ENCODE data around the gene APBA1.
"Not testable (repeated sequence)": the region's sequence is repeated elsewhere in the genome, so short reads cannot be mapped to it uniquely, and the experiment has no call there.

APBA1 gene

DNA sequence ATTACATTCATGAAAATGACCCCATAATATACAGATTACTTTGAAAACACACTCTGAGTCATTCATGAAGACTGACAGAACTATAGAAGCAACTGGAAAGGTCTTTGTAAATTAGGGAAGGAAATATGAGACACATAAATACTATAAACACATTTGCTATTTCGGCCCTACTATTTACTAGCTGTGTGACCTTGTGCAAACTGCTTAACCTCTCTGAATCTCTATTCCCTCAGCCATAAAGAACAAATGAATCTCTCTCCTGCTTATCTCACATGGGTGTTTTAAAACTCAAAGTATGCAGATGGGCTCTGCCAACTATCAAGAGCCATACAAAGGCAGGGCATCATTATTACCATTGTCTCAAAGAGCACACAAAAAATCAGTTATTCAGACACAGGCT is 52.9 kb downstream of the APBA1 start:
- no peak for DNase-seq
- in situ Hi-C loops (cut with MboI; ENCODE audit: low pct_unique_long_range_greater_than_20kb, low sequenced_read_pairs), result no loop called here

DNA sequence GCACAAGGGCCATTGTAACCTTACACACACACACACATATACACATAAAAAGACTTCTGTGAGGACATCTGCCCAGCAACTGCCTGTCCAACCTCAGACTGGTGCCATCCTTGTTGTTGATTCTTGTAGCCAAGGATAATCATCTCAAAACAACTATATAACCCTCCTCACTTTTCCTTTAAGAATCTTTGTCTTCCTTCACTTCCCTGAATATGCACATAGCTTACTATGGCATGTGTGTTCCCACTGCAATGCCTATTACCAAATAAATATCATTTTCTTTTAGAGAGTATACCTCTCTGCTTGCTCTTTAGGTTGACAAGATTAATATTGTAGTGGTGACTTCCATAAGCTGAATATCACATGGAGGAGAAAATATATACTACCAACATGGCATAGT is 55.2 kb downstream of the APBA1 start:
- in situ Hi-C loops (cut with MboI; ENCODE audit: low pct_unique_long_range_greater_than_20kb, low sequenced_read_pairs), result no loop called here
- DNase-seq, result no peak

DNA sequence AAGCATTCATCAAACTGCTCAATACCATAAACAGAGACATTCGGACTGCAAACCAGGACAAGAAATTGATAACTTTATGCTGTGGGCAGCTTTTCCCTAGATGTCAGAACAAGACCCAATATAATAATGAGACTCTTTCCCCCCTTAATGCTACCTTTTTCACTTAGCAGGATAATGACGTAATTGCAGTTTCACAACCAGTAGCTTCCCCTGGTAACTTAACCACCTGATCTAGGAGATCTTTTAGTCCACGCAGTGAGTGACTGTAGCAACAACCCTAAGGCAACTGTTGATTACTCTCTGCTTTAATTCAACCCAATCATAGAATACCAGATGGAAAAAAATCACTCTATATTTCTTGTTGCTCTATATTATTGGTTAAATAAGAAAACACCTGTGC is 56.3 kb downstream of the APBA1 start:
- no peak for DNase-seq
- in situ Hi-C loops (cut with MboI; ENCODE audit: low pct_unique_long_range_greater_than_20kb, low sequenced_read_pairs), result no loop called here

DNA sequence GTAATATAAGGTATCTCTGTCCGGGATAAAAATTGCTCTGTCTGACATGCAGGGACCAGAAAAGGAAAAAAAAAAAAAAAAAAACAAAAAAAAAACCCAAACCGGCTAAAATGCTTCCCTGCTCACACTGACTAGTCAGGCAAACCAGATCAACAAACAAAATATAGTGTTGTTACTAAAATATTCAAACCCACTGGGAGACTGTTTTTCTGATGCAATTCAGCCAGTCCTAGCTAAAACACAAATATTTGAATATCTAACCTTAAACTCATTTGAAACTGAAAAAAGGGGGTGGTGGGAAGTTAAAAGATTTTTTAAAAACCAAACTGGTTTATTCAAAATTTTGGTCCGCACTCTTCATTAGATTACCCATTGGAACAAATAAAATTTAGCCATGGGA is 61.0 kb downstream of the APBA1 start:
- DNase-seq, result no peak
- in situ Hi-C loops (cut with MboI; ENCODE audit: low pct_unique_long_range_greater_than_20kb, low sequenced_read_pairs), result no loop called here

DNA sequence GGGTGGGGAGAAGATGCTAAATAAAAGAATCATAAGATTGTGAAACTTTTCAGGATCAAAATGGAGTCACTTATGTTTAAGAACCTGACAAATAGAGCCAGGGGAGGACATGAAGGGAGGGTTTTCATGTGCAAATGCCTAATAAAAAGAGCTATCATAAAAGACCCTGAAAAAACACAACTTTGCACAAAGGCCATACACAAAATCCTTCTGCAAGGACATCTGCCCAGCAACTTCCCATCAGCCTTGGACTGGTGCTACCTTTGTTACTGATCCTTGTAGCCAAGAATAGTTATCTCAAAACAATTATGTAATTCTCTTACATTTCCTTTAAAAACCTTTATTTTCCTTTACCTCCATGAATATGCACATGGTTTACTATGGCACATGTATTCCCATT is 63.0 kb downstream of the APBA1 start:
- in situ Hi-C loops (cut with MboI; ENCODE audit: low pct_unique_long_range_greater_than_20kb, low sequenced_read_pairs), result no loop called here
- DNase-seq, result no peak

DNA sequence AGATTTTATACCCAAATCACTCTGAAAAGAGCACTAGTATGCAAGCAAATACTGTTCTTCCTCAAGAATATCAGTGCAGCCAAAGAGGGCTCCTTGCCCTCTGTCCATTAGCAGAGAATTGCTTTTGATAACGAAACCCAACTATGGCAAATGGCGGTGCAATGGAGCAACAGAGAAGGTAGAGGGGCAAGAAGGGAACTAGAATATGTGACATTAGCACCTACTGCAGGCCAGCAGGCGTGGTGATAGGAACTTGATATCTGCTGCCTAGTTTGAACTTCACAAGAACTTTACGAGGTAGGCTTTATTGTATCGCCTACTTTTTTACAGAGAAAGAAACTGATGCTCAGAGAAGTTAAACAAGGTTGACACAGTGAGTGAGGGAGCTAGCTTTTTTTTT is 66.1 kb downstream of the APBA1 start:
- no peak for DNase-seq
- in situ Hi-C loops (cut with MboI; ENCODE audit: low pct_unique_long_range_greater_than_20kb, low sequenced_read_pairs), result no loop called here

DNA sequence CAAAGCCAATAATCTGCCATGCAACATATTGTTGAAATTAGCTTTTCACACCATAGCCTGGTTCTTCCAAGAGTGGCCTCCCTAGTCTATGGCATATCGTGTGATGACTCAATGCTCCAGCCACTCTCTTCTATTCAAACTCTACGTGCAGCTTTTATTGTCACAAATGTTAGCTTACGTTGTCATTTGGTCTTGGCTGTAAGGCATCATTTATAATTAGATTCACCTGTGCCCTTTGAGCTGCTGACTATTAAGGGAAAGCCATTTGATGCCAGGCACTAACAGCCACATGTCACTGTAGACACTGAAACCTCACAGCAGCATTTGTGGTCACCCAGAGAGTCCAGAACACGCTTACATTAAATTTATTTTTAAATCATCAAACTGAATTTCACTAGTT is 66.8 kb downstream of the APBA1 start:
- in situ Hi-C loops (cut with MboI; ENCODE audit: low pct_unique_long_range_greater_than_20kb, low sequenced_read_pairs), result no loop called here
- no peak for DNase-seq

DNA sequence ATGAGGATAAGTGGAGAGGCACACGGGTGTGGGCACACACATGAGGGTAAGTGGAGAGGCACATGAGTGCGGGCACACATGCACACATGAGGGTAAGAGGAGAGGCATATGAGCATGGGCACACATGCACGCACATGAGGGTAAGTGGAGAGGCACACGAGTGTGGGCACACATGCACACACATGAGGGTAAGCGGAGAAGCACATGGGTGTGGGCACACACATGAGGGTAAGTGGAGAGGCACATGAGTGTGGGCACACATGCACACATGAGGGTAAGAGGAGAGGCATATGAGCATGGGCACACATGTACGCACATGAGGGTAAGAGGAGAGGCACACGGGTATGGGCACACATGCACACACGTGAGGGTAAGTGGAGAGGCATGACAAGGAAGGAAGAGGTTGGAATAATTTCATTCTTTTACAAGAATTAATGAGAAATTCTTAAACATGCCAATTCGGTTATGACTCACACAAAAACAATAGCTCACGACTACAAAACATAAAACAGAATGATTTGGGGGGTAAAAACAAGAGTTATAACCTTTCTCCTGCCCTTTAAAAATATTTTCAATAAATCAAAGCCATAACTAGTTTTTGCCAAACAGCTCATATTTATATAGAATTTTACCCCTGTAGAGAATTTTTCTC is 67.5 kb downstream of the APBA1 start:
- in situ Hi-C loops (cut with MboI; ENCODE audit: low pct_unique_long_range_greater_than_20kb, low sequenced_read_pairs), result no loop called here
- DNase-seq, result no peak

DNA sequence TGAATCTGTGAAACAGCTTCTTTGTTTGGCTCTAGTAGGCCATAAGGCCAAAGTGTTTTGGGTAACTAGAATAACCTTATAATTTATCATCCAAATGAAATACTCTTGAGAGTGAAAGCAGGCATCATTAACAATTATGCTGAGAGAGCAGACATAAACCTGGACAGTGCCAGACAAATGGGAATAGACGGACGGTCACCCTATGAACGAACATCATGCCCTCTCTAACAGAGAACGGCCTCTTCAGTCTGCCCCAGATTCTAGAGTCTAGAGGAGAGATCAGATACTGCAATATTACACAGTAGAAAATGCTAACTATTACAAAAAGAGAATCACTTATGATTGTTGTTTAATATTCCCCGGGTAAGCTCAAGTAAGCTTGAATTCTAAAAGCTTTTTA is 68.5 kb downstream of the APBA1 start:
- in situ Hi-C loops (cut with MboI; ENCODE audit: low pct_unique_long_range_greater_than_20kb, low sequenced_read_pairs), result no loop called here

DNA sequence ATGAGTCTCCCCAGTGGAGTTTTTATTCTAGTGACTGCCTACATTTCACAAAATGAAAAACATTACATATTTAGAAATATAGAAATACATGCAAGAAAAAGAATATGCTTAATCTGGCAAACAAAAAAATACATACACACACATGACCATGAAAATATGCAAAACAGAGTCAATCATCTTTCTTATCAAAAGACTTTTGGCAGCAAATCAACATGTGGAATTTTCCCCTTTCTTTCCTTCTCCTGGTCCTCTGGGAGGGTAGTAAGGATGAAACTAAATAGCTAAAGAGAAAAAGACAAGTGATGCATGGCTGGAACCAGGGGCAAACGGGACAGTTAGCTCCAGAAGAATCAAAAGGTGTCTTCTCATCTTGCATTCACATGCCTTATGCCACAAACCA is 69.4 kb downstream of the APBA1 start:
- in situ Hi-C loops (cut with MboI; ENCODE audit: low pct_unique_long_range_greater_than_20kb, low sequenced_read_pairs), result no loop called here
- DNase-seq, result no peak

More for the DNA sequence above, 68.5 kb downstream of the APBA1 start:
- no peak for DNase-seq

DNA sequence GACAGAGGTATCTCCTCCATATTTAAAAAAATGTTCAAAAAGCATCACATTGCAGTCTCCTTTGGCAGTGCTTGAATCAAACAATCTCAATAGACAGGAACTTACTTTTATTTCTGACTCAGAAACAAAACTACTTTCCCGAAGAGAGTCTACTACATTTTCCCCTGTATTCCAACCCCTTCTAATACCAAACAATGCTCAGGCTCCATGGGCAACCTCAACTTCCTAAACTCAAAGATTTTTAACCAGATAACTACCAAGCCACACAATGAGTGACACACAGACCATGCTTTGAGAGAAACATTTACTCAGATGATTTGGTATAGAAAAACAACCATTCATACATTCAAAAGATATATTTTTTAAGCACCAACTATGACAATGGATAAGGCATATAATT is 70.5 kb downstream of the APBA1 start:
- in situ Hi-C loops (cut with MboI; ENCODE audit: low pct_unique_long_range_greater_than_20kb, low sequenced_read_pairs), result no loop called here
- DNase-seq, result no peak

DNA sequence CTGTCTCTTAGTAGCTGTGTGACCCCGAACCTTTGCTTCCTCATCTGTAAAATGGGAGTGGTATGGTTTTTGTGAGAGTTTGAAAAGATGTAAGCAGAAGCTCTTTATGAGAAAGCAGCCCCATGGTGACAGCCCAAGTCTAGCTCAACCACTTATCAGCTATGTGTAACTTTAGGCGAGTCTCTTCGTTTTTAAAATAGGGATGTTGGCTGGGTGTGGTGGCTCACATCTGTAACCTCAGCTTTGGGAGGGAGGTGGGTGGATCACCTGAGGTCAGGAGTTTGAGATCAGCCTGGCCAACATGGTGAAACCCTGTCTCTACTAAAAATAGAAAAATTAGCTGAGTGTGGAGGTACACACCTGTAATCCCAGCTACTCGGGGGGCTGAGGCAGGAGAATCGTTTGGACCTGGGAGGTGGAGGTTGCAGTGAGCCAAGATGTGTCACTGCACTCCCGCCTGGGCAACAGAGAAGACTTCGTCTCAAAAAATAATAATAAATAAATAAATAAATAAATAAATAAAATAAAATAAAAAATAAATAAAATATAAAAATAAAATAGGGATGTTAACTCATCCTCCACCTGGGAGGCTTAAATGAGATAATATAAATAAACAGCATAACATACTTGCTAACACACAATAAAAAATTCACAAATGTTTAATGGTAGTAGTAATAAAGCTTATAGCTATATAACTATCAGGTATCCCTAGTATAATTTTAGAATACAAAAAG is 71.7 kb downstream of the APBA1 start:
- in situ Hi-C loops (cut with MboI; ENCODE audit: low pct_unique_long_range_greater_than_20kb, low sequenced_read_pairs), result no loop called here
- no peak for DNase-seq

DNA sequence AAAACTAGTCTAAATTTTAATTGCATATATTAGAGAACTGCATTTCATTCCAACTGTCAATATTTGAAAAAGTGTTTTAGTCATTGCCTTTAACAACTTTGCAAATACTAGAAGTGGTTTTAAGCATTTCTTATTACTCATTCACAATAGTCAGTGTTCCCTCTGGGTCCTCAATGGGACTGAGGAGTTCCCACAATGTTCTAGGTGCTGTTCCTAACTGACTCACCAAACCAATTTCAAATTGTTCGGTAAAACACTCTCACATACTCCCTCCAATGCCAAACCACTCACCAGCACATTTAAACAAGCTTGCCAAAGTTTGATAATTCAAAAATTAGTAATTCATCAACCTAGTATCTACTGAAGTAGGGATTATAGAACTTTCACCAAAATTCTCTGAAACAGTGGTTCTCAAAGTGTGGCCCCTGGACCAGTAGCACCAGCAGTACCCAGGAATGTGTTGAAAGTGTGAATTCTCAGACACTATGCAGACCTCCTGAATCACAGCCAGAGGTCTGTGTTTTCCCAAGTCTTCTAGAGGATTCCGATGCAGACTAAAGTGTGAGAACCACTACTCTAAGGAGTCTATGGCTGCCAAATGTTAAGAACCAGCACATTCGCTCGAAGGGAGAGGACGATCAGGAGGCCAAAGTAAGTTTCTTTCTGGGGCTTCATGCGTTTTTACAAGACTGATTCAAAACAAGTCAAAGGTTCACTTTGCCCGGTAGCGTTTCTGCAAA is 72.8 kb downstream of the APBA1 start:
- in situ Hi-C loops (cut with MboI; ENCODE audit: low pct_unique_long_range_greater_than_20kb, low sequenced_read_pairs), result no loop called here
- no peak for DNase-seq

DNA sequence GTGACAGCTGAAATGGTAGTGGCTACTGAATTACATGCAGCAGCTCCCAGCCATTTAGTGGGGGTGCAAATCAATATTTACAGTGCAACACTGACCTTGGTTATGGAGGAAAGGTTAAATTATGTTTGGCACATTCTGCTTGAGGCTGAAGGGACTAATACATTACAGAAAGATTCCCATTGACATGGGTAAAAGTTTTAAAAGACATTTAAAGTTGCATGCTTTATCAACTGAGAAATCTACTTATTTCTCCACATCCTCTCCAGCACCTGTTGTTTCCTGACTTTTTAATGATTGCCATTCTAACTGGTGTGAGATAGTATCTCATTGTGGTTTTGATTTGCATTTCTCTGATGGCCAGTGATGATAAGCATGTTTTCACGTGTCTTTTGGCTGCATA is 75.3 kb downstream of the APBA1 start:
- in situ Hi-C loops (cut with MboI; ENCODE audit: low pct_unique_long_range_greater_than_20kb, low sequenced_read_pairs); DNase-seq: not testable (repeated sequence)

DNA sequence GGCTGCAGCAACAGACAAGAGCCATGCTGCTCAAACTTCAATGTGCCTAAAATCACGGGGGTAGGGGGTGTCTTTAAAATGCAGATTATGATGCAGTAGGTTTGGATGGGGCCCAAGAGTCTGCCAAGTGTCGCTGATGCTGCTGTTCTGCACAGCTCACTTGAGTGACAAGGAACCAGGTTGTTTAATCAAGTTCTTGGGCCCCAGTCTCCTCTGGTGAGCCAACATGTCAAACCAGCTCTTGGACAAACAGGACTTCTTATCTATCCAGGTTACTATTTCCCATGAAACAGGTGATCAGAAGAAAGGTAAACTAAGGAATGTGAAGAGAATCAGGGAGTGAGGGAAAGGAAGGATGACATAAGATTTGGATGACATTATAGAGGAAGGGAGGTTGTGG is 78.0 kb downstream of the APBA1 start:
- in situ Hi-C loops (cut with MboI; ENCODE audit: low pct_unique_long_range_greater_than_20kb, low sequenced_read_pairs), result no loop called here
- no peak for DNase-seq

DNA sequence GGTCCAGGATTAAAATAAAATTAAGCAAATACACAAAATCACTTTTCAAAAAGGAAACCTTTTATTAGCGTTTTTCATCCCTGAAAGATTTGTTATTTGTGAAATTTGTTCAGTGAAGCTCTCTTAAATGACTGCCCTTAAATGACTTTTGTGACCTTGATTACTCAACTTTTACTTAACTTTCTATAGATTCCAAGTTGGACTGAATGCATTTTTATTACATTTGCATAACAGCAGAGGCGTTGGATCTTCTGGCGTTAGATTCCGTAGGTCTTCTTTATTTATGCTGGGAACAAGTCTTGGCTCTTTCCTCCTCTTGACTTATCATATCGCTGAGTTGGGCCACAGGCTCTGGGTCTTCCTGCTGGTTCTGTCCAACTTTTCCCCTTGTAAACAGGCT is 78.4 kb downstream of the APBA1 start:
- no peak for DNase-seq
- in situ Hi-C loops (cut with MboI; ENCODE audit: low pct_unique_long_range_greater_than_20kb, low sequenced_read_pairs), result no loop called here

DNA sequence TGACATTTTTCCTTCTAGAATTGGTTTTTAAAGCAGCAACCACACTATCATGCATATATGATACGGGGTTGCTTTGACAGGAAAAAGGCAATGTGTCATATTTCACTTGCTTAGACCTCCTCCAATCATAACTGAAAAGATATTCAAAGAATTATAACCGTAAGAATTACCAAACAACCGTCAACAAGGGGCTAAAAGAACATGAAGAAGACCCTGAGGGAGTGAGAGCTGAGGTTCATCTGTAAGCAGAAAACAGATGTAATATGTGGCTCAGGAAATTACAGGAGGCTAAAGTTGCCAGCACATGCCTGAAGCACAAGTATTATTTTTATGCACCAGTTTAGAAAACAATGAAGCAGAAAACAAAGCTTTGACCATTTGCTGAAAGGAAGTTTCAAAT is 78.9 kb downstream of the APBA1 start:
- no peak for DNase-seq
- in situ Hi-C loops (cut with MboI; ENCODE audit: low pct_unique_long_range_greater_than_20kb, low sequenced_read_pairs), result no loop called here

DNA sequence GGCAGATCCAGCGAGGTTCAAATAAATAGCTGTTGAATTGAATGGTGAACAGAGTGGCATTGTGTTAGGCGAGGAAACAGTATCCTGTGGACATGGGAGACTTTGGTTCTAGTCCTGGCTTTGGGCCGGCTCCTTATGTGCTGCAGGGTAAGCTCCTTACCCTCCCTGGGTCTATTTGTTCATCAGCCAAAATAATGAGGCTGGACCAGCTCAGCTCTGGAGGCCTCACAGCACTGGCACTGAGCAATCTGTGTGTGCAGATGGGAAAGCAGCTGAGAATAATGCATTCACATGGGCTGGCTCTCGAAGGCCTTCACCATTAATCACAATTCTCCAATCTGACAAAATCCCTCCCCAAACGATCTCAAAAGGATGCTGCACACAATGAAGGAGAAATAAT is 81.9 kb downstream of the APBA1 start:
- no peak for DNase-seq
- in situ Hi-C loops (cut with MboI; ENCODE audit: low pct_unique_long_range_greater_than_20kb, low sequenced_read_pairs), result no loop called here

DNA sequence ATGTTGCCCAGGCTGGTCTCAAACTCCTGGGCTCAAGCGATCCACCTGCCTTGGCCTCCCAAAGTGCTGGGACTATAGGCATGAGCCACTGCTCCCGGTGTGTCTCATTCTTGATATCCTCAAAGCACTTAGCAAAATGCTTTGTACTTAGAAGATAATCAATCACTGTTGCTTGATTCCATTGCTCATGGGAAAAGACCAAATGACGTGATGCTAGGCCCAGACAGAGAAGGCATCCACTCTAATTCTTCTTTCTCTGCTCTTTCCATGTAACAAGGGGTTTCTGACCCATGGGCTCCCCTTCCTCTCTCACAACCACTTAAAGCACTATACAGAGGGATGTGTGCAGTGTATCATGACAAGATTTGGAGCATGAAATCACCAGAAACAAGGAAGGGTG is 83.0 kb downstream of the APBA1 start:
- in situ Hi-C loops (cut with MboI; ENCODE audit: low pct_unique_long_range_greater_than_20kb, low sequenced_read_pairs), result no loop called here
- no peak for DNase-seq

DNA sequence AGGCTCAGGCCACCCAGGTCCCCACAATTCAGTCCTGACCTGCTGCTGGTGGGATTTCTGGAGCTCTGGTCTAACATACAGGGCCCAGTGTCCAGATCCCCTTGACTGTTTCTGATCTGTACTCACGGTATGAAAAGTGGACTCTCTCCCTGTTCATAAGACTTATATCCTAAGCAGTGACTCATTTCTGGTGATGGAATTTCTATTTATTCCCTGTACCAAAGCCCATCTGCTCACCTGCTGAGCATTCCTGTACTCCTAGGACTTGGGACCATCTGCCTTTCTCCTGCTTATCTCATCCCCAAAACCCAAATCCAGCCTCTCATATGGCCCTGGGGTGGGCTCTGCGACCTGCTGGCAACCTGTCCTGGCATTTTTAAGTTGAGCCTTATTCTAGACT is 86.6 kb downstream of the APBA1 start:
- DNase-seq, result no peak
- in situ Hi-C loops (cut with MboI; ENCODE audit: low pct_unique_long_range_greater_than_20kb, low sequenced_read_pairs), result no loop called here

DNA sequence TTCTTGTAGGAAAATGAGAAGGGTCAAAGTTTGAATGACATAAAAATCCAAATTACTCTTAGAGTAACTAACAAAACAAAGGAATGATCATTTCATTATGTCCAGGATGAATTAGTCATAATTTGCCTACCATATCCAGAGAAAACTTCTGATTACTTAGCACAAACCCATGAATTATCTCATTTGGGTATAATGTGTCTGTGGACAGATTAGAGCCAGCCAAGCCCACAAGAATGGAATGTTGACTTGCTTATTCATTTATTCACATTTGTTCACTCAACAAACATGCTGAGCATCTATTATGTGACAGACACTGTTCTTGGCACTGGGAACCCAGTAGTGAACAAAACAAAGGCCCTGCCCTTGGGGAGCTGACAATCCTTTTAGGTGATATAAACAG is 87.4 kb downstream of the APBA1 start:
- in situ Hi-C loops (cut with MboI; ENCODE audit: low pct_unique_long_range_greater_than_20kb, low sequenced_read_pairs), result no loop called here
- DNase-seq, result no peak

Measured in KBM-7 (cell line).